Myocyte (in vitro differentiated cells): ENCODE measurements around the gene ZC2HC1B. TPM values are rescaled to one million over a fixed set of nuclear protein-coding genes. Genes with fewer than 3 reads are reported as not detected.

Experiments
- DNase-seq: peaks from one replicate; pipeline ENCODE4 v3.0.0-alpha.2; 2012; ENCODE audit warnings: low read depth
- total RNA-seq: library from RNA; depleted of rRNA; stranded (reverse); fragments of >200 nt; gene quantifications from 2 replicates; pipeline ENCODE4 v1.2.3, GENCODE V29; 2014

ZC2HC1B gene
- total RNA-seq, 1 donor from 2014 or later: not detected

DNA sequence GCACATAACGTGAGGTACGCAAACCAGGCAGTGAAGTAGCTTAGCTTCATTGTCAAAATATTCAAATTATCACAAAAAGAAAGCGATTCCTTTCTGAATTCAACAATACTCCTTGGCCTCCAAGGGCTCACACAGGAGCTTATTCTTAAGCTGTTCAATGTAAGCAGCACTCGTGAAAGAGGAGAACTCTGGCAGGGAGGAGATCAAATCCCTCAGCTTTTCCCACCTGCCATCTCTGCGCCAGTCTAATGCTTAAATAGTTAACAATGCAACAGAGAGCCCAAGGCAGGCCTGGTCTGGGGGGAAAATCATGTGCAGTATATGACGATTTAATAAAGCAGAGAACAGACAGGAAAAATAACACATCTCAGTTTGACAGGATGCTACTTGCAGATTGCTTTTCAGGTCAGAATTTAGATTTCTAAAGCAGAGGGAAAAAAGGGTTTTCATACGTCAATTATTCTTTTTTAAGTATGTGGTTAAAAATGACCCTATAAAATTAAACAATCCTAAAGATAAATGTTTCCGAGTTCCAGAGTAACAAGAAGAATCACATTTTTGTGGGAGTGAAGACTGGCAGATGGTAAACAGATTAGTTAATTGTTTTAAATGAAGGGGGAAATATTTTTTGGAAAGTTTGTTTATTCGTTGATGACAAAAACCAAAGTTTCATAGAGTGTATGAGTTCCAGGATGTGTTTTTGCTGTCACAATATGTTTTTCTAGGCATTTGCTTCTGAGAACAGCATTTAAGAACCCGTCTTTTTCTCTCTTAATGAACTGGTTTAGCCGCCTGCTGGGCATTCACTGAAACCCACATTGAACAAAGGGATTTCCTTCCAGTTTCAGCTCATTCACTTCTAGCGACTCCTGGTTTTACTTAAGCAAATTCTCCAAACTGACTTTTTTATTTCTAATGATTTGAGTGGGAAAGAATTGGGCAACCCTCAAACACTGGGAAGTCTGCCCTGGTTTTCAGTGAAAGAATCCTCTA, 97.9 kb downstream of the ZC2HC1B start:
- no peak for DNase-seq

DNA sequence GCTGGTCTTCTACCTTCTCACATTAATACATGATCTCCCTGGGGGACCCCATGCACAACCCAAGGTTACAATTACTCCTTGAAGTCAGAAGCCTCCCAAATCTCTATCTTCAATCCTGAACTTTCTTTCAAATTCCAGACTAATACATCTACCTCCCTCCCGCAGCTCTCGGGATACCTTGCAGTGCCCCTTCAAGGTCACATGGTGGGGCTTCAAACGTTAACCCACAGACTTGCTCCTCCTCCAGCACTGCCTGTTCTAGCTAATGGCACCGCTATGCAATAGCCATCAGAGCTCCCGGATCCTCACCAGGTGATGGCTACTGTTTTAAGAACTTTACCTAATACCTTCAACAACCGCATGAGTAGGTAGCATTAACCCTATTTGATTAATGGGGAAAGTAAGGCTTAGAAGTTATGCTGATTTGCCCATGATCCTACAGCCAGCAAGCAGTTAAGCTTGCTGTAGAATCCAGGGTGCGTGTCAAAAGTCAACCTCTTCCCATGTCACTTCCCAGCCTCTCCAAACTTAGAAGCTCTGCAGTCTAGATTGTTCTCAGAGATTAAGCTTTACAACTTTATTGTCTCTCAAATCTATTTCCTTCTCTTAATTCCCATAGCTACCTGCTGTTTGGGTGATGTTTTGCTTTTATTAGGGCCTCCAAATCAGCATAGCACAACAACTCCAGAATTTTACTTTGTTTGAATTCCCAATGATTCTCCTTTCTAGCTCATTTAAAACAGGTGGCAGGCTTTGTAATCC, 99.1 kb downstream of the ZC2HC1B start:
- DNase-seq: no peak

DNA sequence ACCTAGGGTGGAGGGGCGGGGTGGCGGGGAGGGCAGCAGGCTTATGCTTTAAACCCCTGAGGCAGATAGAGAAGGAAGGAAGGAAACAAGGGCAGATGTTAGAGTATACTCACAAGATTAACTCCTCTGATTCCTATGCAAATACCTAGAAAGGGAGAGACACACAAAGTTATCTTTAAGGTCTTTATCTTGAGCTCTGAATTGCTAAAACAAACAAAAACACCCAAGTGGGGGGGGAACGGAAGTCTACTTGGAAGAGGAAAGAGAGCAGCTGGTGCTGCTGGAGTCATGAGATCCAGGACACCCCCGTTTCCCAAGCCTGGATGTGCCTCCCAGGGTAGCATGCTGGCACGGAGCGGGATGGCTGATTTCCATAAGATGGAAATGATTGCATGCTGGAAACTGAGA, 100.4 kb downstream of the ZC2HC1B start:
- no peak for DNase-seq

DNA sequence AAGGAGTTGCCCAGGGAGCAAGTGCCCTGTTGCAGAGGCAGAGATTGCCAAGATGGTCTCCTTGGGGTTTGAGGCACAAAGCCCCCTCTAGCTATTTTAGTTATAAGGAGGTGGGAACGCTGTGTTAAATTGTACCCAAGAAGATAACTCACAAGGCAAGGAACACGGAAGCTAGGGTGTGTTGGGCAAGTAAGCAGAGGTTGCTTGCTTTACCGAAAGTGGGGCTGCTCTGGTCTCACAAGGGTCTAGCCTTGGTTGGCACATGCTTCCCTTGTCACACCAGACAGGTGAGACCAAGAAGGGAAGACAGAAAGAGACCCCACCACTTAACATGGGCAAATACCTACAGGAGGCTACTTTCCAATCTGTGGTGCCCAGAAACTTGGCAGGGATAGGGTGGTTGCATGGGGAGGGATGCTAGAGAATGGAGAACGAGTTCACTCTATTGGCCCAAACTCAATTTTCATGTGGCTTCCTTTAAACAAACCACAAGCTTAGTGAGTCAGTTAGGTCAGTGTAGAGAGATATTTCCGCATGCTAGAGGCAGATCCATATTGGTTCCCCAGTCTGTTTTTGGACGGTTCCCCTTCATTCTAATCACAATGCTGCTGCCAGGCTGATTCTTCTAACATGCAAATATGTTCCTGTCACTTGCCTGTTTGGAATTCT, 101.4 kb downstream of the ZC2HC1B start:
- DNase-seq: peak; percentile 53

DNA sequence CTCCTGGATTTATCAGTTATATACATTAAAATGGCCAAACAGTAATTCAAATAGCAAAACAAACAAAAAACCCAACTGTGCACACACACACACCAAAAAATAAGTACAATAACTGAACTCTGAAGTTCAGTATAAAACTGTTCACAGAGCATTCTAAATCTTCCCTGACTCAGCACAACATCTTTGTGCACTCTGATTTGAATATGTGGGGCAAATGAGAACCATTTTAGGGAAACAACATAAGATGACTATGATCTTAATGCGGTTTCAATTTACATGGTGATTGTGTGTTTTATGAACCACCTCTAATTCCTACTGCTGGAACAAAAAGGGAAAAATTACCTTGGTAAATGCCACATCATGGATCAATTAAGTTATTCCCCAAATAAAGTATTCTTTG, 102.0 kb downstream of the ZC2HC1B start:
- no peak for DNase-seq

DNA sequence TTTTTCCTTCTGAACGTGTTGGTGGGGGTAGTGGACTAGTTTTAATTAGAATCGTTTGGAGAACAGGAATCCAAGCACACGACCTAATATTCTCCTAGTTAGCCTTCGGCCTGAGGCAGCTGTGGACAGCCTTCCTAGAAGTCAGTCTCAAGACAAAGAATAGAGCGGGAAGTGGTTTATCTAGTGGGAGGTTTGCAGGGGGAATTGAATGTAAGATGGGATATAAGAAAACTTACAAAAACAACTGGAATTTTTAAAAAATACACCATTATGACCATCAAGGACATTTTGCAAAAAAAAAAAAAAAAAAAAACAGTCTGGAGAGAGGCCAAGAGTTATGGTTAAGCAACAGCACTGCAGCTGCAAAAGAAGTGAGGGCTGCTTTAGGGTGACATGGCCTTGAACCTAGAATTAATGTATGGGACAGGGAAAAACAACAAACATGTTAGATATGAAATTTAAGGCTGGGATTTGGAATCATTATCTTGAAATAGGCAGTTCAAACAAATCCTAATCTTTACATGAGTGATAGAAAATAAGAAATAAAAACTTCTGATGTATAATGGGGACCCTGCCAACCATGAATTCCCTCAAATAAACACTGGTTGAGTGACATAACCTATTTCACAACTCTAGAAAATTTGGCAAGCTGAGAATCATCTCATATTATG, 103.6 kb downstream of the ZC2HC1B start:
- no peak for DNase-seq

DNA sequence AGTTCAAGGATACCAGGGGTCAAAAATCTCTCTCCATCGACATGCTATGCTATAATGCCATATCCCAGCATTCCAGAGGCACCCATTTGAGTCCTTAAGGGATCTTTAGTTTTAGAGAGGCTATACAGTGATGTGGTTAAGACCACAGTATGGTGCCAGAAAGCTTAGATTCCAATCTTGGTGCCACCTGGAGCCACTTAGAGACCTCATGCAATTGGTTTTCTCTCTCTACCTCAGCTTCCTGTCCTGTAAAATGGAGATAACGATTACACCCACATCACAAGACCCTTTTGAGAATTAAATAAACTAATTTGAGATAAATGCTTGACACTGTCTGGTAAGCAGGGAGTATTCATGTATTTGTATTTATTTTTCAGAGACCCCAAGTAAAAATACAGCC, 104.8 kb downstream of the ZC2HC1B start:
- no peak for DNase-seq

DNA sequence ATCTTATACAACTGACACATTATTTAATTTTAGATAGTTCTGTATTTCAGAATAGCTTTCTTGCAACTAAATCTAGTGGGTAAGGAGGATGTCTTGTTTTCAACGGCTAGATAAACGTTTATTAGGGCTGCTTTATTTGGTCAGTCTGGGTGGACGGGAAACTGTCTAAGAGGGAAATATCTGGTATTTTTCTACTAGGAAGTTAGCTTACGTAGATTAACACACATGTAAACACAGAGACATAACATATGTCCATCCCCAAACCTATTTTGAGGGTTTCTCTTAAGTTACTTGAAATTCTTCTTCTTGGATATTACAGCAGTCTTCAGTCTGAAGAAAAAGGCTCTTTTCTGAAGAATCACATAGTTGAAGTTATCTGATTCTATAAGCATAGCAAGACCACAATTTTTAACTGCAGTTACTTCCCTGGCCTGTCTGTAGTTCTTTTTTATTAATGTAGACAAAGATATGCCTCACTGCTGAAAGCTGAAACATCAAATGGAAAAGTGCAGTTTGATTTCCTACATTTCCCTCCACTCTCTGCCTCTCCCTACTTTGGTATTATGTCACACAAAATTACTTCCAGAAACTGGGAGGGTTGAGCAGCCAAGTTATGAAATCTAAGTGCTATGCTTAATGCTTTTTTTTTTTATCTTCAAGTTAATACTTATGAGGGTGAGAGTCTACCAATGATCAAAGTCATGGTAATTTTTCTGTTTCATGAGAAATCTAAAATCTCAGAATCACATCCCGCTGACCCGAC, 106.4 kb downstream of the ZC2HC1B start:
- no peak for DNase-seq

DNA sequence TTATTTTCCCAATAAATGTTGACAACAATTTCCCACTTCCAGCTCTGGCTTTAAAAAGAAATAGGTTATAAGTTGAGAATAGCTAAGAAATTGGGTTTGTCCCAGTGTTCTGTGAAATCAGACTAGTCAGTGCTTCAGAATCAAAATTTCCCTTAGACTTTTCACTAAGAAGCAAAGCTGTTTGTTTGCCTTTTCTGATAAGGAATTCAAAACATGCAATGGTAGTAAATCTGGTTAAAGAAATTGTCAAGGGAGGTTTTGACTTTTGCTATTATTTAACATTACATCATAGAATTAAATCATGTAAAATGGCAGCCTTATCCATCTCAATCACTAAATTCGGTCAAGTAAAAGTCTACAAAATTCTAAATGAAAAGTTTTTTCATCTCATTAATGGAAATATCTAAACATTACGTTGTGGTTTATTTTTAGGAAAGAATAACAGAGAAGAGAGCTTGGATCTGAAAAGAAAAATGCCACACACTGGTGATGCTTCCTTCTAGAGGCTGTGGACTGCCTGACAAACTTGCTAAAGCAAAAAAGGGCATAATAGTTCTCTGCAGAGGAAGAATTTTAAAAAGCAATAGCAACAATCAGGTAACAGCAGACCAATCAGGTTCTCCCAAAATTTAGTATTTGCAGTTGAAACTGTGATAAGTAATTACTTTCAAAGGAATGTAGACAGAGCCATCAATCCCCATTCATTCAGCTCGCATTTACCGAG, 107.4 kb downstream of the ZC2HC1B start:
- no peak for DNase-seq

DNA sequence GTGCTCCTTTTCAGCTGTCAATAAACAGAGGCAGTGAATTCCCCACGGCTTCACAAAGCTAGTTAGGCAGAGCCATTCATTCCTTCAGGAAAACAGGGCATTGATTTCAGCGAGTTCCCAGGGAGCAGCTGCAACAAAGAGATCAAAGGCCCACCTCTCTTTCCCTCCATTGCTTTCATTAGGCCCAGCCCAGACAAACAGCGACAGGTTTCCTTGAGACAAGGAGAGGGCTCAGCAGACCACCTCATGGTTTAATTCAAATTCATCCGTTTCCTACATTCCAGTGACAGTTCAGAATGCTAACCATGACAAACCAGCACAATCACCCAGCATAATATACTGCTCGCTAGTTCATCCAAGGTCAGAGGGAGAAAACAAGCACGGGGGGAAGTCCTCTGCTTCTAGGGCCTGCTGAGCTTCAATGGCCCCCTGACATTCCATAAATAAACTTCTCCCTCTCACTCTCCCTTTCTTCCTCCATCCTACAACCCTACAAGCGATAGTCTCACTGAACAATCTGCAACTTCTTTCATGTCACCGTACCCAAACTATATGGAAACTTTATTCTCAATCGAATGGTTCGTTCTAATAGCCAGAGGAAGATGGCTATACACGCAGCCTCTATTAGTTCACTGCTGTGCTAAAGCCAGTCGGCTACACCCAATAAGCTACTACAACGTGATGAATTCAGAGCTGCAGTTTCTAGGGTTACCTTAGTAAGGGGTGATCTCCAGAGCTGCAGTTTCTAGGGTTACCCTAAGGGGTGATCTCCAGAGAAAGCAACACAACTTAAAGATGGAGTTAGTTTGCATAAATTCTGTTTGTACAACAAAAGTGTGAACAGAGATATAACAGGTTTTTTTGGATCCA, 109.1 kb downstream of the ZC2HC1B start:
- no peak for DNase-seq

DNA sequence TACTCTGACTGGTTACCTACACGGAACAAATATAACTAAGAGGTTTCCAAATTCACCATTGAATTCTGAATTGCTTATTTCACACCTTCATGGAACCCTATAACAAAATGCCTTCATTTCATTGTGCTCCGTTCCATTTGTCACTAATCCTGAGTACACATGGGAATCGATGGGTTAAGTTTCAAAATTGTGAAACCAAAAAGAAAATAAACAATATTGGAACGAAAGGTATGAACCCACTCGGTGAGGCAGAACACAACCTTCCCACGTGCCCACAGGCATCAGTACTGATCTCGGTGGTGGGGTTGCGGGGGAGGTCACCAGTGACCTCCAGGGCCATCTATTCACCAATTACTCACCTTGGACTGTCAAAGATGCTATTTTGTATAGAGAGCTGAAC, 109.8 kb downstream of the ZC2HC1B start:
- DNase-seq: no peak

DNA sequence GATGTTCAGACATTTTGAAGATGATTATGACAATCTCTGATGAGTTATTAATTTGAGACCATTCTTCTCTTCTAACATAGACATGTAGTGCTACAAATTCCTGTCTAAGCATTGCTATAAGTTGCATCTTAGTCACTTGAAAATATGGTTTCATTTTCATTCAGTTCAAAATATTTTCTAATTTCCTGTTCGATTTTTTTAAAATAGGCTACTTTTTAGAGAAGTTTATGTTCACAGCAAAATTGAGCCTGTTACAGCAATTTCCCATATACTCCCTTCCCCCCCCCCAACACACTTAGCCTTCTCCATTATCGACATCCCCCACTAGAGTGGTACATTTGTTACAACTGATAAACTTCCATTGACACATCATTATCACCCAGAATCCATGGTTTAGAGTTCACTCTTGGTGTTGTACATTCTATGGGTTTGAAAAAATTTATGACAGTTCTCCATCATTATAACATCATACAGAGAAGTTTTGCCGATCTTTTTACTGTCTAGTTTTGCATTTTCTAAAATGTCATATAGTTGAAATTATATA, 112.6 kb downstream of the ZC2HC1B start:
- no peak for DNase-seq

DNA sequence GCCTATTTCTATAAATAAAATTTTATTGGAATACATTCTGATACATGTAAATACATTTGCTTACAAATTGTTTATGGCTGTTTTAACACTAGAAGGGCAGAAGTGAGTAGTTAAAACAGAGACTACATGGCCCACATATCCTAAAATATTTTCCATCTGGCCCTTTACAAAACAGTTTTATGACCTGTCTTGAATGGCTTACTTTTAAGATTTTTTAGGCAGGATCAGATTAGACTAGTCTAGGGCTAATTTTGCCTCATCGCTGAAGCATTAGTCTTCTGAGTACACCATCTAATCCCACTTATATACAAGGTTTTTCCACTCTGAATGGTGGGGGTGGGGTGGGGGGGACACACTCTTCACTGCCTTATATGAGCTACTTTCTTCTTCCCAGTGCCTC, 116.6 kb downstream of the ZC2HC1B start:
- no peak for DNase-seq

DNA sequence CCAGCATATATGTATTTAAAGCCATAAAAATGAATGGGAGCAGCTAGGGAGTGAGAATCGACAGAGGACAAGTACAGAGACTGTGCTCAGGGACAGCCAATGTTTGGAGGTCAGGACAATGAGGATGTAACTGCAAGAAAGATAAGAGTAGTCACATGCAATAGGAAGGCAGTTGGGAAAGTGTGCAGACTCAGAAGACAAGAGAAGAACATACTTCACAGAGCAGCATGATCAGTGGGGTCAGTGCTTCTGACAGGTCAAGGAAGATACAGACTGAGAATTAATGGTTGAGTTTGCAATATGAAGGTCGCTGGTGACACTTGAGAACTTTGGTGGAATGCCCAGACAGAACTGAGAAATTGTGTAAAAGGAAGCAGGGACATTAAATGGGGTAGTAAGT, 118.7 kb downstream of the ZC2HC1B start:
- DNase-seq: no peak

DNA sequence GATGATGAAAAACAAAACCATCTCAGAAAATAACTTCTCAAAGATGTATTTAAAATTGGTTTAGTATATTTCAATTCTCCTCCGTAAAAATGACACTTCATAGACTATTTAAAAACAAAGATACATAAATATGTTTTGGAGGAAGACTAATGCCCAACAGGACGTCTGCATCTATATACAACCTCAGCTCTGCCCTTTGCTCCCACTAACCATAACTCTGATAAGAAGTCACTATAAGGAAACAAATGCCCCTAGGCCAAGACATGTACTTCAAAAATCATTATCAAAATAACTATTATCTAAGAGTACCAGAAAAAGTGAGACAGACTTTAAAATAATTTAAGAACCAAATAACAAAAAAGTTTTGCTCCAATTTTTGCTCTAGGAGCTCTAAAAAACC, 120.4 kb downstream of the ZC2HC1B start:
- no peak for DNase-seq

DNA sequence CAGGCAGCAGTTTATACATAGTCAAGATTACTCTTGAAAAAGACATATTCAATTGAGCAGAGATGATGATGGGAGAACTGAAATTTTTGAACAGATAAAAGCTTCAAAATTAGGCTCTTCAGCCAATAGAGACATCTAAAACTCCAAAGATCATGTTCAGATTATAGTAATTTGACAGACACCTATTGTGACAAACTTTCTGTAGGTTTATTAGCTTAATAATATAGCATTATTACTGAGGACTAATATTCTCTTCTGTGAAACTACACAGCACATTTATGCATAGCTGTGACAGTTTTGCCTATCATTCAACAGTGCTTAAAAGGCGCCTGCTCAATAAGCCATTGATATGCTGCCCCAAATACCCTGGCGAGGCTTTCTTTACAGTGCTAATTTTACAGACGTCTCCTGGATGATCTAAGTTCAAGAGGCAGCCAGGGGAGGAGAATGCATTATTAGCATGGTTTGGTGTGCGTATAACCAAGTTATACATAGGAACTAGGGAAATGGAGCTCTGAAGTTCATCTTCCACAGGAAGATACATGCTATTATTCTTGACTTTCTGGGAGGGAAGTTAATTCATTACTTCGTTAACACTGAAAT, 122.3 kb downstream of the ZC2HC1B start:
- DNase-seq: no peak
